Measurements from ENCODE around the gene NPNT.

NPNT gene

GRCh38 chr4:105950701-105951100, 55.4 kb downstream of the NPNT start:
- TF ChIP-seq TEAD4 (IDR thresholded peaks at IDR 0.05) (no peak), RAD21 (IDR thresholded peaks at IDR 0.05; ENCODE audit: low read depth) (no peak), ZBTB7A (IDR thresholded peaks at IDR 0.05; ENCODE audit: low read depth) (no peak)

GRCh38 chr4:105951198-105951597, 55.9 kb downstream of the NPNT start:
- TF ChIP-seq CEBPB (IDR thresholded peaks at IDR 0.05) (peak; percentile 96), TCF12 (IDR thresholded peaks at IDR 0.05; ENCODE audit: low read depth) (no peak)
- TF ChIP-seq, protein P1, sequence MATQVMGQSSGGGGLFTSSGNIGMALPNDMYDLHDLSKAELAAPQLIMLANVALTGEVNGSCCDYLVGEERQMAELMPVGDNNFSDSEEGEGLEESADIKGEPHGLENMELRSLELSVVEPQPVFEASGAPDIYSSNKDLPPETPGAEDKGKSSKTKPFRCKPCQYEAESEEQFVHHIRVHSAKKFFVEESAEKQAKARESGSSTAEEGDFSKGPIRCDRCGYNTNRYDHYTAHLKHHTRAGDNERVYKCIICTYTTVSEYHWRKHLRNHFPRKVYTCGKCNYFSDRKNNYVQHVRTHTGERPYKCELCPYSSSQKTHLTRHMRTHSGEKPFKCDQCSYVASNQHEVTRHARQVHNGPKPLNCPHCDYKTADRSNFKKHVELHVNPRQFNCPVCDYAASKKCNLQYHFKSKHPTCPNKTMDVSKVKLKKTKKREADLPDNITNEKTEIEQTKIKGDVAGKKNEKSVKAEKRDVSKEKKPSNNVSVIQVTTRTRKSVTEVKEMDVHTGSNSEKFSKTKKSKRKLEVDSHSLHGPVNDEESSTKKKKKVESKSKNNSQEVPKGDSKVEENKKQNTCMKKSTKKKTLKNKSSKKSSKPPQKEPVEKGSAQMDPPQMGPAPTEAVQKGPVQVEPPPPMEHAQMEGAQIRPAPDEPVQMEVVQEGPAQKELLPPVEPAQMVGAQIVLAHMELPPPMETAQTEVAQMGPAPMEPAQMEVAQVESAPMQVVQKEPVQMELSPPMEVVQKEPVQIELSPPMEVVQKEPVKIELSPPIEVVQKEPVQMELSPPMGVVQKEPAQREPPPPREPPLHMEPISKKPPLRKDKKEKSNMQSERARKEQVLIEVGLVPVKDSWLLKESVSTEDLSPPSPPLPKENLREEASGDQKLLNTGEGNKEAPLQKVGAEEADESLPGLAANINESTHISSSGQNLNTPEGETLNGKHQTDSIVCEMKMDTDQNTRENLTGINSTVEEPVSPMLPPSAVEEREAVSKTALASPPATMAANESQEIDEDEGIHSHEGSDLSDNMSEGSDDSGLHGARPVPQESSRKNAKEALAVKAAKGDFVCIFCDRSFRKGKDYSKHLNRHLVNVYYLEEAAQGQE (IDR thresholded peaks at IDR 0.05; ENCODE audit: low read depth), result no peak

DNA sequence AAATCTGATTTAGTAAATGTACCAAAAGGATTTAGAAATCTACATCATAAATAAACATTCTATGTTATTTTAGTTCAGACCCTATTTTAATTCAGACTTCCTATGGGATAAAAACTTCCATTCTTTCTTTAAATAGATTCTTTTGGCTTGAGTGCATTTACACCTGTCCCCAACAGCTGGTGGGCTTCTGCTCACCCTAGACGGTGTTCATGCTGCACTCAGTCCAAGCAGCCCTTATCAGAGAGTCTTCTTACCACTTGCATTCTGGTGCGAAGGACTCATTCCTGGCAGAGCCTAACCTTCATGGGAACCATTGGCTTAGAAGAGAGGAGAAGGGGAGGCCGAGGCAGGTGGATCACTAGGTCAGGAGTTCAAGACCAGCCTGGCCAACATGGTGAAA, 57.3 kb downstream of the NPNT start:
- TF ChIP-seq FOXM1 (IDR thresholded peaks at IDR 0.05; ENCODE audit: borderline replicate concordance, low read depth) (no peak), MAX (IDR thresholded peaks at IDR 0.05) (no peak), EGR1 (IDR thresholded peaks at IDR 0.05) (no peak), TAF1 (IDR thresholded peaks at IDR 0.05; ENCODE audit: low read depth) (no peak), CREB1 (IDR thresholded peaks at IDR 0.05; ENCODE audit: low read depth) (no peak), TEAD4 (IDR thresholded peaks at IDR 0.05) (no peak), CEBPB (IDR thresholded peaks at IDR 0.05) (no peak)

DNA sequence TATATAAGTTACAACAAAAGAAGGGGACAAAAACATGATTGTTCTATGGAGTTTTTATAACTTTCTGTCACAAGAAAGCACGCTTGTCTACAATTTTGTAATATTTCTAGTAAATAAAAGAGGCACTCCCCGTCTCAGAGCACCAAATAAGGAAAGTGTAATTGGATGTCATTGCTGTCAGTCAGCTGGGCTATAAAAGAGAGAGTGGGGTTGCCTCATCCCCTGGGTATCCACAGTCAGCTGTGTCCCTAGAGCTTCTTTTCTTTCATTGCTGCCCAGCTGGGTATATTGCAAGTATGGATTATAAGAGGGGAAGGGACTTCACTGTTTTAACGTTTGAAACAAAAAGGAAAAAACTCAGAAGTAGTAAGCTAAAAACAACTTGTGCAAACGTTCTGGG, 61.3 kb downstream of the NPNT start:
- TF ChIP-seq EP300 (IDR thresholded peaks at IDR 0.05; ENCODE audit: borderline replicate concordance) (no peak), TAF1 (IDR thresholded peaks at IDR 0.05; ENCODE audit: low read depth) (no peak), NFIC (IDR thresholded peaks at IDR 0.05) (no peak), EGR1 (IDR thresholded peaks at IDR 0.05) (no peak), CREB1 (IDR thresholded peaks at IDR 0.05; ENCODE audit: low read depth) (no peak), ZBTB7A (IDR thresholded peaks at IDR 0.05; ENCODE audit: low read depth) (no peak), TEAD4 (IDR thresholded peaks at IDR 0.05) (no peak), CEBPB (IDR thresholded peaks at IDR 0.05) (no peak), FOXM1 (IDR thresholded peaks at IDR 0.05; ENCODE audit: borderline replicate concordance, low read depth) (no peak), RAD21 (IDR thresholded peaks at IDR 0.05; ENCODE audit: low read depth) (no peak), TCF12 (IDR thresholded peaks at IDR 0.05; ENCODE audit: low read depth) (no peak), MAX (IDR thresholded peaks at IDR 0.05) (no peak), YY1 (IDR thresholded peaks at IDR 0.05; ENCODE audit: low read depth) (no peak), USF1 (IDR thresholded peaks at IDR 0.05) (no peak)
- TF ChIP-seq, protein P1 (IDR thresholded peaks at IDR 0.05; ENCODE audit: low read depth), result no peak

DNA sequence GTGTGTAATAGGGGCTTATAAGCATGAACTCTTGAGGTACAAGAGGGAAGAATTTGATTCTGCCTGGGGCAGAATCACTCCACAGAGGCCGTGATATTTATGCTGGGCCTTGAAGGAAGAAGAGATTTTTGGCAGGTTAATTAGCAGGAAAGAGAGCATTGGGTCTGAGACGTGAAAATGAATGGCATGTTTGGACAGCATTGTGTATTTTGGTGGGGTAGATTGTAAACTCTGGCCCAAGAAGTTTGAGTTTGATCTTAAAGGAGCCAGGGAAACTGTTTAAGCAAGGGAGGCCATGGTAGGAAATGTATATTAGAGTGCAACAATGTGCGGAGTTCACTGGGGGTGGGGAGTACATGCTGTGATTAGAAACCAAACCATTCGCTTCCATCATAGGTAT, 62.4 kb downstream of the NPNT start:
- TF ChIP-seq, protein P1 (IDR thresholded peaks at IDR 0.05; ENCODE audit: low read depth), result no peak
- no peak for TF ChIP-seq FOXM1 (IDR thresholded peaks at IDR 0.05; ENCODE audit: borderline replicate concordance, low read depth)
- no peak for TF ChIP-seq TEAD4 (IDR thresholded peaks at IDR 0.05)
- TF ChIP-seq TCF12 (IDR thresholded peaks at IDR 0.05; ENCODE audit: low read depth), result no peak
- TF ChIP-seq TAF1 (IDR thresholded peaks at IDR 0.05; ENCODE audit: low read depth), result no peak
- no peak for TF ChIP-seq ZBTB7A (IDR thresholded peaks at IDR 0.05; ENCODE audit: low read depth)
- no peak for TF ChIP-seq EP300 (IDR thresholded peaks at IDR 0.05; ENCODE audit: borderline replicate concordance)
- TF ChIP-seq YY1 (IDR thresholded peaks at IDR 0.05; ENCODE audit: low read depth), result no peak
- TF ChIP-seq CEBPB (IDR thresholded peaks at IDR 0.05), result no peak
- TF ChIP-seq RAD21 (IDR thresholded peaks at IDR 0.05; ENCODE audit: low read depth), result no peak
- no peak for TF ChIP-seq MAX (IDR thresholded peaks at IDR 0.05)
- no peak for TF ChIP-seq EGR1 (IDR thresholded peaks at IDR 0.05)
- no peak for TF ChIP-seq USF1 (IDR thresholded peaks at IDR 0.05)
- TF ChIP-seq NFIC (IDR thresholded peaks at IDR 0.05), result no peak
- TF ChIP-seq CREB1 (IDR thresholded peaks at IDR 0.05; ENCODE audit: low read depth), result no peak

All from Ishikawa (cell line).